ENCODE data around the gene FBXL17.

Gene FBXL17

DNA sequence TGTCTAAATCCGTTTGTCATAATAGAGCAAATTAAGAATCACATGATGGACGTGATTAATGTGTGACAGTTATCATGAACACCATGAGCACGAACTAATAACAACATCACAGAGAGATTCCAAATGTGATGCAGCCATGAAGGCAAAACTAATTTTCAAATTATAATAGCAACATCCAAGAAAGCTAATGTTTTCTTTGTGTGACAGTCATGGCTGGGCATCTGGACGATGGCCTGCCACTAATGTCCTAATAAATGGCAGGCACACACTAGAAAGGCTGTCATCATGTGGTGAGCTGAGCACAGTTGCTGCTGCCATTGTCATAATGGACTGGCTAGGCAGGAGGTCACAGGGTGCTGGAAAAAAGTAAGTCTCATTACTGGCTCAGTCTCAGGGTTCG is 431.1 kb downstream of the FBXL17 start:
- H3K27ac Mint-ChIP-seq = no peak overlapping the region
- no peak for DNase-seq (ENCODE audit: low spot score)
- peaks cover 38% of the 10 kb centered on the region for H3K4me1 Mint-ChIP-seq (ENCODE audit: low read depth)
- no peaks in the 10 kb centered on the region for H3K9me3 Mint-ChIP-seq
- peaks cover 4% of the 10 kb centered on the region for H3K36me3 Mint-ChIP-seq (ENCODE audit: low read depth)
- no peak overlapping the region for H3K4me3 Mint-ChIP-seq
- no peaks in the 10 kb centered on the region for H3K27me3 Mint-ChIP-seq (ENCODE audit: low read depth)

DNA sequence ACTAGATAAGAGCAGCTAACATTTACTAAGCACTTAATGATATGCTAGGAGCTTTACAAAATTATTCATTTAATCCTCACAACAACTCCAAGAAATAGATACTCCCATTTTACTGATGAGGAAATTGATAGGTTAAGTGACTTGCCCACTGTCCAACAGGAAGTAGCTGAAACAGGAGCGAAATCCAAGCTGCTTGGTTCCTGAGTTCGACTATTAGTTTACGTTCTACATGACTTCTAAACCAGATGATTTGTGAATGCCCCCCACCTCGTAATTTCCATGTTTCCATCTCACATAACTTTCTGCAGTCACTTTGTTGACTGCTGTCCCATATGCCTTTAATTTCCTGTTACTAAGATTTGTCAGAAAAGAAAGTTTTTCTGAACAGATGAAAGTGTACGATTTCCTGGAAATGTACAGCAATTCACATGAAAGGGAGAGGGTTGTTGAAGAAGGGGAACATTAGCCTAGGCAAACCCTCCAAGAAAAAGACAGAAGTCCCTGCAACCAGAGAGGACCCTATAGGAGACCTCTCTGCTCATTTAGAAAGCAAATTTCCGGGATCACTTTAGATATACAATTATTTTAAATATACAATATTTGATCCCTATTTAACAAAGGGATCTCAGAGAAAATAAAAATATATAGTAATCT is 432.1 kb downstream of the FBXL17 start:
- no peak for DNase-seq (ENCODE audit: low spot score)
- H3K27ac Mint-ChIP-seq = peak overlapping the region; percentile 23
- no peaks in the 10 kb centered on the region for H3K27me3 Mint-ChIP-seq (ENCODE audit: low read depth)
- H3K4me3 Mint-ChIP-seq = peak overlapping the region; percentile 51
- no peaks in the 10 kb centered on the region for H3K9me3 Mint-ChIP-seq
- peaks cover 33% of the 10 kb centered on the region for H3K4me1 Mint-ChIP-seq (ENCODE audit: low read depth)
- H3K36me3 Mint-ChIP-seq (ENCODE audit: low read depth) = peaks cover 4% of the 10 kb centered on the region

DNA sequence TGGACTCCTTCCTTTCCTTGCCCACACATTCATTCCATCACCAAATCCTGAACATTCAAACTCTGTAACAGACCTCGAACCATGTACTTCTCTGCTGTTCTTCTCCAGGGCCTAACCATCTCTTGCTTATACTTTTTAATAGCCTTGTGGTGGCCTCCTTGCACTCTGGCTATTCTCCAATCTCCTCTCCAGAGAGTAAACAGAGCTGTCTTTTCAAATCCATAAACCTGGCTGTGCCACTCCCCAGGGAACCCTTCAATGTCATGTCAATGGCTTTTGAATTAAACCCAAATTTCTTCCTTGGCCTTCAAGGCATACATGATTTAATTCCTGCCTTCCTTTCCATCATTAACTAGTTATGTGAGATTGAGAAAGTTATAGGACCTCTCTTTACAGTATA is 433.5 kb downstream of the FBXL17 start:
- DNase-seq (ENCODE audit: low spot score) = no peak
- no peaks in the 10 kb centered on the region for H3K27me3 Mint-ChIP-seq (ENCODE audit: low read depth)
- peaks cover under 1% of the 10 kb centered on the region for H3K36me3 Mint-ChIP-seq (ENCODE audit: low read depth)
- no peaks in the 10 kb centered on the region for H3K9me3 Mint-ChIP-seq
- peaks cover 25% of the 10 kb centered on the region for H3K4me1 Mint-ChIP-seq (ENCODE audit: low read depth)
- H3K4me3 Mint-ChIP-seq = no peak overlapping the region
- no peak overlapping the region for H3K27ac Mint-ChIP-seq

DNA sequence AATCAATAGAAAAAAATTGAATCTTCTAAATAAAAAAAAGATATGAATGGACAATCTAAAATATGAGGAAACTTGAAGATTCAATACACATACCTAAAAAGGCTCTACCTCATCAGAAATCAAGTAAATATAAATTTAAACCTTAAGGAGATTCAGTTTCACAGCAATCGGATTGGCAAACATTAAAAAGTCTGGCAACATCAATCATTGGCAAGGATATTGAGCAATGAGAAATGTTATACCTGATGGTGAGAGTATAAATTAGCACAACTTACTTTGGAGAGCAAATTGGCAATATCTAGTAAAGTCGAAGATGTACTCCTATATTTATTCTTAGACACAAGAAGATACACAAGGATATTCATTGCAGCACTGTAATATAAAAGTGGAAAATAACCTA is 436.8 kb downstream of the FBXL17 start:
- Mint-ChIP-seq H3K36me3 (ENCODE audit: low read depth) (no peaks in the 10 kb centered on the region), H3K9me3 (no peaks in the 10 kb centered on the region), H3K27ac (no peak overlapping the region), H3K4me3 (no peak overlapping the region), H3K27me3 (ENCODE audit: low read depth) (no peaks in the 10 kb centered on the region), H3K4me1 (ENCODE audit: low read depth) (peaks cover 20% of the 10 kb centered on the region)
- no peak for DNase-seq (ENCODE audit: low spot score)

DNA sequence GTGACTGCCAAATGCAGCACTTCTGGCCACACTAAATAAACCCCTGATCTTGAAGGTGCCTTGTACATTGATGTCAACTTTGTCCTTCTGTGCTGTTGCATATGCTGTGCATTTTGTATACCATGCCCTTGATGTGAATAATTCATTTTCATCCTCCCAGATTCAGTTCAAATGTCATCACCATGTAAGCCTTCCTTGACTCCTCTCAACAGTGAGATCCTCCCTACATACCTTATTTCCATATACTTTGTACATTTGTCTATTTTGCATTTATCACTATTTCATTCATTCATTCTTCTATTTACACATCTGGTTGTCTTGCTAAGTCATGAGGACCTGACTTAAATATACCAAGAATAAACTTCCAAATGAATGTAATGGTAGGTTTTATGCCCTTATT is 438.0 kb downstream of the FBXL17 start:
- H3K4me1 Mint-ChIP-seq (ENCODE audit: low read depth) = peaks cover 9% of the 10 kb centered on the region
- H3K9me3 Mint-ChIP-seq = no peaks in the 10 kb centered on the region
- H3K27me3 Mint-ChIP-seq (ENCODE audit: low read depth) = no peaks in the 10 kb centered on the region
- H3K27ac Mint-ChIP-seq = no peak overlapping the region
- H3K36me3 Mint-ChIP-seq (ENCODE audit: low read depth) = no peaks in the 10 kb centered on the region
- no peak for DNase-seq (ENCODE audit: low spot score)
- no peak overlapping the region for H3K4me3 Mint-ChIP-seq

DNA sequence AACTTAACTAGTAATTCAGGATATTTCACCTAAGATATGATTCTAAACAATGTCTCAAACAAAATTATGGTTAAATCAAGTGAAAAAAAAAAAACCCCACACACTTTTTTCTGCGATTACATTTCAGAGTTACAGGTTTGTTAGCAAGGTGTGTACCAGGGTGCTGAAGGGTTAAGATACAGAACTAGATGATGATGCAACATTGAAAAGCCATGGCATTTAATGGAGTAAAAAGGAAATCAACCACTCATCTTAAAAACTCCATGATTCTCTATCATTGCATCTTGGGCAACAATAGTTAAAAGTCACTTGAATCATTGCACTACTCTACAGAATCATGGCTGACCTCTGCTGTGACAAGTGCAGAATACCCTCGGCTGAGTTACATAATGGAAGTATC is 440.9 kb downstream of the FBXL17 start:
- H3K4me3 Mint-ChIP-seq = no peak overlapping the region
- peaks cover 12% of the 10 kb centered on the region for H3K4me1 Mint-ChIP-seq (ENCODE audit: low read depth)
- no peak overlapping the region for H3K27ac Mint-ChIP-seq
- H3K36me3 Mint-ChIP-seq (ENCODE audit: low read depth) = no peaks in the 10 kb centered on the region
- H3K27me3 Mint-ChIP-seq (ENCODE audit: low read depth) = no peaks in the 10 kb centered on the region
- no peak for DNase-seq (ENCODE audit: low spot score)
- no peaks in the 10 kb centered on the region for H3K9me3 Mint-ChIP-seq

DNA sequence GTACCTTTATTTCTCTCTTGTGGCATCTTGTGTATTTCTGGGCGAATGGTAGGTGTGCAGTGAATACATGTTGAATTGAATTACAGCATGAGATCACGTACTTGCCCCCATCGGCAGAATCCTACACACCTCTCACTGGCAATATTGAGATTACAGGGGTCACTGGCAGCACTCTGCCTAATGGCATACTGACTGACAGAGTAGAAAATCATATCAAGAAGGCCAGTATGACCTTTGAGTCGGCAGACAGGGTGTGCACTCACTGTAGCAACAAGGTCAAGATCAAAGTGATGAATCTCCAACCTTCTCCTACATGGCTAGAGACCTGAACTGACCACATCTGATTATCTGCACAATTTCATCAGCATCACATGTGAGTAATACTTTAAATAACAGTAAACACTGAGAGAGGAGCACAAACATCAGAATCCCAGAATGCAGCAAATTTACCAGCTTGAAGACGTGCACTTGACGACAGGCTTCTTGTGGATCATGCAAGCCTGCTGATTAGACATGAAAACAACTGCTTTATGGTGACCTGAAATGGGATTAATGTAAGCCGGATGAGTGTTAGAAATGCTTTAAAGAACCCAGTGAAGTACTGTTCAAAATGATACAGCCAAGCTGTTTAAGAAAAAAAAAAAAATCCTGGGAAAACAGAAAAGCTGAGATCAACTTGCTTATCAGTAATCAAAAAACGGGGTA is 444.1 kb downstream of the FBXL17 start:
- Mint-ChIP-seq H3K4me1 (ENCODE audit: low read depth) (peaks cover 12% of the 10 kb centered on the region), H3K4me3 (no peak overlapping the region), H3K27ac (no peak overlapping the region), H3K9me3 (no peaks in the 10 kb centered on the region), H3K36me3 (ENCODE audit: low read depth) (no peaks in the 10 kb centered on the region), H3K27me3 (ENCODE audit: low read depth) (no peaks in the 10 kb centered on the region)
- no peak for DNase-seq (ENCODE audit: low spot score)

DNA sequence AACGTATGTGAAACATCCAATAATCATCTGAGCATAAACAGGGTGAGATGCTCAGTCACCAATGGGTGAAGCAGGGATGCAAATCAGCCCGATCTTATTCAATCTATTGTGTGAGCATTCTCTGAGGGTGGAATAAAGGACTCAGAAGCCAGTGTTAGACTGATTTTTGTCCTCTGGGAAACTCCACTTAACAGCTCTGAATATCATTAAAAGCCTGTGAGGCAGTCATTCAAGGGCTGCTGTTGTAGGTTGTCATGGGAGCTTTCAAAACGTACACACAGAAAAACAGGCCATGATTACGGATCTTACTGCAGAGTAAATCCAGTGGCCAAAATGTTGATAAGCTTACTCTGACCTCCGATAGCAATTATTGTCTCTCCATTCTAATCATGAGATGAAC is 444.7 kb downstream of the FBXL17 start:
- H3K4me3 Mint-ChIP-seq = no peak overlapping the region
- H3K36me3 Mint-ChIP-seq (ENCODE audit: low read depth) = no peaks in the 10 kb centered on the region

DNA sequence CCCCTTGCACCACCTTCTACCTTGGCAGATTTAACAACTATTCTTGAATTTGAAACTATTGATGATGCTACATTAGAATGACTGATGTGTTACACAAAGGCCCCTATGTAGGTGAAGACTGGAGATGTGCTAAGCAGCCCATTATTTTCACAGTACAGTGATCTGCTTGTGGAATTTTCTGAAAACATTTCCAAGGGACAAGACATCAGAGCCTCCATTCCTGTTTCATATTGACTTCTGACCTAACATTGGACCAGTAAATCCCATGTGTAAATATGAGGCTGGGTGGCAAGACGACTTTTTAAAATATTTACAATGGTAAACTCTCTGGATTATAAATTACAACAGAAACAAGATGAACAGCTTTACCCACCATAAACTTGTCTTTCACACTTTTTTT is 445.4 kb downstream of the FBXL17 start:
- Mint-ChIP-seq H3K27ac (no peak overlapping the region), H3K4me3 (no peak overlapping the region), H3K4me1 (ENCODE audit: low read depth) (peaks cover 12% of the 10 kb centered on the region), H3K36me3 (ENCODE audit: low read depth) (no peaks in the 10 kb centered on the region), H3K27me3 (ENCODE audit: low read depth) (no peaks in the 10 kb centered on the region), H3K9me3 (no peaks in the 10 kb centered on the region)
- DNase-seq (ENCODE audit: low spot score) = no peak

More for the DNA sequence above, 444.7 kb downstream of the FBXL17 start:
- H3K4me1 Mint-ChIP-seq (ENCODE audit: low read depth) = peaks cover 12% of the 10 kb centered on the region
- no peak overlapping the region for H3K27ac Mint-ChIP-seq
- no peaks in the 10 kb centered on the region for H3K27me3 Mint-ChIP-seq (ENCODE audit: low read depth)
- H3K9me3 Mint-ChIP-seq = no peaks in the 10 kb centered on the region
- DNase-seq (ENCODE audit: low spot score) = no peak

DNA sequence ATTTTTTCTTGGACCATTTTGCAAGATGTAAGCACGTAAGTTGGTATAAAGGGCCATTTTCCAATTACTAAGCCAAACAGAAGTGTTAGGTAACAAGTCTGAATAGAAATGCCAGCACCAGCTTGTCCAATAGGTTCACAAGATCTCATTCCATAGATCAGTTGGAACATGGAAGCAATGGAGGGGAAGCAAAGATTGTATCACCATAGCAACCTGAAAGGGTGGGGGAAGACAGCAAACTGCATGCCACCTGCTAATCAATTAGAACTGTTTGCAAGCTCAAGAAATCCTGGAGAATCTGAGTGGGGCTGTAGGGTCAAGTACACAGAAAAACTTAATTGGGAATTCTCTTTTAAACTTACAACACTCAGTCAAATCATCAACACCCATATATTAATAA is 446.3 kb downstream of the FBXL17 start:
- no peaks in the 10 kb centered on the region for H3K9me3 Mint-ChIP-seq
- H3K27me3 Mint-ChIP-seq (ENCODE audit: low read depth) = no peaks in the 10 kb centered on the region
- peaks cover 12% of the 10 kb centered on the region for H3K4me1 Mint-ChIP-seq (ENCODE audit: low read depth)
- H3K27ac Mint-ChIP-seq = no peak overlapping the region
- DNase-seq (ENCODE audit: low spot score) = no peak
- no peak overlapping the region for H3K4me3 Mint-ChIP-seq
- H3K36me3 Mint-ChIP-seq (ENCODE audit: low read depth) = no peaks in the 10 kb centered on the region

DNA sequence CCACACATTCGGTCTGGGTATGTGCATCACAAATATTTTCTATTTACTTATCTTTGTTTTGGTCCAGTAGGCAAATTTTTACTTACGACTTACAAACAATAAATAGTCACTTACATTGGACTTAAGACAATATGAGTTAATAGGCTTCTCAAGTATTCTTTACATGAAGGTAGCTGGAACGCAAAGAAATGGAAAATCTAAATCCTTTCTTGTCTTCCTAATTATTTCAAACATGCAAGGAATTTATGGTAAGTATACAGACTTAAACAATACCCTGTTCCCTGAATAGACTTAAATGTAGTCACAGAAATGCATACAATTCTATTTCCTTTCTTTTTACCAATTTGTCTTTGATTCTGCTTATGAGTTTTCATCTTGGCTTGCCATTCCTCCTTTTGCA is 448.6 kb downstream of the FBXL17 start:
- DNase-seq (ENCODE audit: low spot score) = no peak
- Mint-ChIP-seq H3K27ac (no peak overlapping the region), H3K36me3 (ENCODE audit: low read depth) (peaks cover 7% of the 10 kb centered on the region), H3K9me3 (peaks cover 8% of the 10 kb centered on the region), H3K4me3 (no peak overlapping the region), H3K4me1 (ENCODE audit: low read depth) (peaks cover 25% of the 10 kb centered on the region), H3K27me3 (ENCODE audit: low read depth) (no peaks in the 10 kb centered on the region)

DNA sequence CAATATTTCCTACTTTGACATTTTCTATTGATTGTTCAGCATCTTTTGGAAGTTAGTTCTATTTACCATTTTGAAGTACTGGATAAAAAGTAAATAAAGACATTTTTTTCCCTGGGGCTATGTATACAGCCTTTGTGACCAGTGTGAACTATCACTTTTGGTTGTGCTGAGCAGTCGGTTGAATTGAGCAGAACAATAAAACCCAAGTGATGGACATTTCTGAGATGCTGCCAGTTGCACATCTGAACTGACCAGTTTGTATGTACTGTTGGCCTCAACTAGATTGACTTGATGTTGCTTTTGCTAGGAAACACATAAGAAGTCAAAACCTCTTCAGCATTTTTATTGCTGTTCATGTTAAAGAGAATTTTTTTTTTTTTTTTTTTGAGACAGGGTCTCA is 451.0 kb downstream of the FBXL17 start:
- Mint-ChIP-seq H3K4me3 (no peak overlapping the region), H3K27ac (no peak overlapping the region), H3K4me1 (ENCODE audit: low read depth) (peaks cover 21% of the 10 kb centered on the region), H3K9me3 (peaks cover 8% of the 10 kb centered on the region), H3K27me3 (ENCODE audit: low read depth) (no peaks in the 10 kb centered on the region), H3K36me3 (ENCODE audit: low read depth) (peaks cover 7% of the 10 kb centered on the region)
- DNase-seq (ENCODE audit: low spot score) = no peak

DNA sequence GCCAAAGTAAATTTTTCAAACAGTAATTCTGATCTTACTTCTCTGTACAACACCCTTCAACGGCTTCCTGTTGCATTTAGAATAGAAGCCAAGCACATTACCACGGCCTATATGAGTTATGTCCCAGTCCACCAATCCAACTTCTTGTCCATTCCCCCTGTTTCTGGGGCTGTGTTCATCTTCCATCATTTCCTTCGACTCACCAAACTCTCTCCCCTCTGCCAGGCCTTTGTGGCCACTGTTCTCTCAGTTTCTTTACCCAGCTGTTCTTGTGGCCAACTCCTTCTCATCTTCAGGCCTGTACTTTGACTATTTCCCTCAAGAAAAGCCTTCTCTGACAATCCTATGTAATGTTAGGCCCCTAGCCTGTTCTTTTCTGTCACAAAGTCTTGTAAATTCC is 451.8 kb downstream of the FBXL17 start:
- Mint-ChIP-seq H3K4me1 (ENCODE audit: low read depth) (peaks cover 29% of the 10 kb centered on the region), H3K27me3 (ENCODE audit: low read depth) (no peaks in the 10 kb centered on the region), H3K27ac (peak overlapping the region; percentile 66), H3K9me3 (peaks cover 8% of the 10 kb centered on the region), H3K4me3 (no peak overlapping the region), H3K36me3 (ENCODE audit: low read depth) (peaks cover 7% of the 10 kb centered on the region)
- DNase-seq (ENCODE audit: low spot score) = no peak

DNA sequence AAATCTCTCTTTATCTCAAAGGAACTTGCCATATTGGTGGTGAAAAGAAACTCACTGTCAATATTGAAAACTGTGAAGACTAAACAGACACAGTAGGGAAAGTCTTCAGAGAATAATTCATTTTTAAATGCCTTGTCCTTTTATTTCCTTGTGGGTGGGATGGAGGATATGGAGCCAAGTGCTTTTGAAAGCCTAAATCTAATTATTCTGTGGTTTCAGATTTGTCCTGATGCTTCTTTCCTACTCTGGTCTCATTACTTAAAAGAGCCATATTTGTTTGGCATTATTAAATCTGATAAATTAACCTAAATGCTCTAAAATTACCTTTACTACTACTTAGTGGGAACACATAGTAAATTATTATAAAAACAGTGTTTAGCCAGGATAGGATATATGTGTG is 452.8 kb downstream of the FBXL17 start:
- DNase-seq (ENCODE audit: low spot score) = no peak
- H3K36me3 Mint-ChIP-seq (ENCODE audit: low read depth) = peaks cover 8% of the 10 kb centered on the region
- H3K27ac Mint-ChIP-seq = no peak overlapping the region
- peaks cover 39% of the 10 kb centered on the region for H3K4me1 Mint-ChIP-seq (ENCODE audit: low read depth)
- H3K27me3 Mint-ChIP-seq (ENCODE audit: low read depth) = no peaks in the 10 kb centered on the region
- no peak overlapping the region for H3K4me3 Mint-ChIP-seq
- peaks cover 8% of the 10 kb centered on the region for H3K9me3 Mint-ChIP-seq

DNA sequence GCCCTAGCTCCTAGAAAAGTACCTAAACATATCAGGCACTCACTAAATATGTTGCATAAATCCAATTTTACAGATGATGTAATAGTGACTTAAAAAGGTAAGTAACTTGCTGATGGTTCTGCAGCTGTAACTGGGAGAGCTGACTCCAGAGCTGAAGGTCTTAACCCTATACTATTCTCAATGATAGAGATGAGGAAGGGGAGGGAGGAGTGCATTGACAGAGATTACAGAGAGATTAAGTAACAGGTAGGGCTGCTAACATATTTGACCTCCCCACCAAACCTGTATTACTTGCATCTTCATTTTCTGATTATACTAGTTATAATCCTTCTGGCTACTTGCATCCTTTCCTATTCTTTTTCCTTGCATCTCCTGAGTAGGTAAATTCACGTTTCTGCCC is 455.8 kb downstream of the FBXL17 start:
- H3K27me3 Mint-ChIP-seq (ENCODE audit: low read depth) = no peaks in the 10 kb centered on the region
- no peak for DNase-seq (ENCODE audit: low spot score)
- H3K36me3 Mint-ChIP-seq (ENCODE audit: low read depth) = peaks cover 17% of the 10 kb centered on the region
- H3K27ac Mint-ChIP-seq = no peak overlapping the region
- H3K4me3 Mint-ChIP-seq = peak overlapping the region; percentile 67
- H3K9me3 Mint-ChIP-seq = peaks cover 13% of the 10 kb centered on the region
- peaks cover 60% of the 10 kb centered on the region for H3K4me1 Mint-ChIP-seq (ENCODE audit: low read depth)
